ENCODE results near the gene NSDHL. TPM values are rescaled to one million over a fixed set of nuclear protein-coding genes. Genes with fewer than 3 reads are reported as not detected.
A peak's percentile ranks its signal among the peaks of the same experiment; 100 is the strongest.

The NSDHL gene
- polyA plus RNA-seq, 2 of the 4 experiments (the other 2 are of a cell fraction) = 24.9 to 50.5 TPM

- no peak for DNase-seq (ENCODE audit: low read depth in 1 of 2, low spot score in 1 of 2)
- ChIA-PET POLR2A (no interaction called here), CTCF (no interaction called here)
- no peak for FAIRE-seq
- no peaks in the 10 kb centered on the region for H3K9me3 ChIP-seq
- no peak overlapping the region for H3K4me2 ChIP-seq
- H3K27ac ChIP-seq = no peak overlapping the region
- ATAC-seq = peak; percentile 20 to 54; a peak in 4 of 6 replicates
- TF ChIP-seq POLR2AphosphoS2 (conservative IDR thresholded peaks at IDR 0.05; ENCODE audit: low read length) = no peak
- no peak for TF ChIP-seq MAX (IDR thresholded peaks at IDR 0.05)
- no peak for TF ChIP-seq MAZ (IDR thresholded peaks at IDR 0.05; ENCODE audit: borderline replicate concordance, low read depth, low read length)
- TF ChIP-seq FOXS1 (CRISPR knock-in tag; IDR thresholded peaks at IDR 0.05) = no peak
- no peak for TF ChIP-seq PHF8 (IDR thresholded peaks at IDR 0.05; ENCODE audit: borderline replicate concordance, low read depth)
- no peak for TF ChIP-seq CBX2 (IDR thresholded peaks at IDR 0.05; ENCODE audit: borderline replicate concordance, low read depth)
- no peak for TF ChIP-seq HEYL (CRISPR knock-in tag; IDR thresholded peaks at IDR 0.05)
- TF ChIP-seq NR3C1 (IDR thresholded peaks at IDR 0.05) = no peak
- TF ChIP-seq GATA3 (IDR thresholded peaks at IDR 0.05; ENCODE audit: borderline replicate concordance) = no peak
- TF ChIP-seq RARB (CRISPR knock-in tag; IDR thresholded peaks at IDR 0.05) = no peak
- no peak for TF ChIP-seq SMC3 (IDR thresholded peaks at IDR 0.05)
- no peak for TF ChIP-seq EP300 (IDR thresholded peaks at IDR 0.05)
- TF ChIP-seq ELK1 (IDR thresholded peaks at IDR 0.05; ENCODE audit: low read depth, low read length) = no peak
- no peak for TF ChIP-seq HDAC2 (IDR thresholded peaks at IDR 0.05)
- no peak for TF ChIP-seq USF2 (IDR thresholded peaks at IDR 0.05)
- TF ChIP-seq CBX8 (IDR thresholded peaks at IDR 0.05) = no peak
- TF ChIP-seq HOXA7 (CRISPR knock-in tag; IDR thresholded peaks at IDR 0.05) = no peak
- no peak for TF ChIP-seq CHD4 (IDR thresholded peaks at IDR 0.05; ENCODE audit: borderline replicate concordance)
- no peaks in the 10 kb centered on the region for H3K4me1 ChIP-seq
- WGBS (ENCODE audit: missing lambda C conversion rate) = 51% methylated on average over 6 of the region's 6 CpGs
- H3K4me3 ChIP-seq = no peak overlapping the region
Measured at GRCh38 chrX:152823657-152824056, 7.2 kb upstream of the NSDHL start.

GRCh38 chrX:152824841-152825374 lies 6.0 kb upstream of the NSDHL start:
- WGBS (ENCODE audit: missing lambda C conversion rate) = 46% methylated on average over 7 of the region's 7 CpGs
- ChIA-PET CTCF (interaction anchor here (0.6 to 1.2 kb wide), 3 partner anchors 8 to 847 kb away, joined by 3 to 4 read pairs (median 4); no protein-coding TSS in a partner anchor), POLR2A (no interaction called here)
- H3K9me3 ChIP-seq = no peaks in the 10 kb centered on the region
- DNase-seq (ENCODE audit: low read depth in 1 of 2, low spot score in 1 of 2) (no peak), ATAC-seq (peak in 1 of 2 experiments; percentile 21; a peak in 2 of 6 replicates), FAIRE-seq (no peak)
- no peak overlapping the region for H3K4me3 ChIP-seq
- H3K27ac ChIP-seq = no peak overlapping the region
- no peaks in the 10 kb centered on the region for H3K4me1 ChIP-seq
- no peak overlapping the region for H3K4me2 ChIP-seq
- TF ChIP-seq PBX3 (IDR thresholded peaks at IDR 0.05) (no peak), CTCF (IDR thresholded peaks at IDR 0.05) (no peak), USF2 (IDR thresholded peaks at IDR 0.05) (no peak), FOSL2 (IDR thresholded peaks at IDR 0.05) (no peak), FOSL2 (CRISPR knock-in tag; IDR thresholded peaks at IDR 0.05) (no peak), REST (IDR thresholded peaks at IDR 0.05) (no peak)
